GM21528 (cell line): Measurements from ENCODE around the gene CGB1.
"Not testable (repeated sequence)": the region's sequence is repeated elsewhere in the genome, so short reads cannot be mapped to it uniquely, and the experiment has no call there.

Experiments used
- ATAC-seq: cut with Tn5 transposase; IDR thresholded peaks from one replicate; pipeline ENCODE4 v1.9.1; 2021; ENCODE audit warnings: mild to moderate bottlenecking, moderate library complexity; ENCODE audit not compliant: unreplicated experiment, low FRiP score

CGB1 gene

DNA sequence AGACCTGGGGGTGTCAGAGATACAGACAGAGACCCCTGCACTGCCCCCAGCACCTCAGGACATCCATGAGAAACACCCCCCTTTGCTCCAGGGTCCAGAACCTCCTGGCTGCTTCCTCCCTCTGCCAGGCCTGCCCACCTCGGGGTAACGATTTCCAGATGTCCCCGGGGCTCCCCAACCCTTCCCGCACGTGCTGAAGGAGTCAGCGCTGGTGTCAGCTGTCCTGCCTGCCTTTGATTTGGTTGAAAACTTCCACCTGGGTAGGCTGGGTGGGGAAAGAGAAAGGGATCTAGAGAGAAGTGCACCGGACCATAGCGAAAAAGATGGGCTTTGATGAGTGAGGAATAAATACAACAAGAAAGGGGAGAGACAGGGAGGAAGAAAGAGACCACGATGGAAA lies 22.4 kb upstream of the CGB1 start:
- no peak for ATAC-seq

DNA sequence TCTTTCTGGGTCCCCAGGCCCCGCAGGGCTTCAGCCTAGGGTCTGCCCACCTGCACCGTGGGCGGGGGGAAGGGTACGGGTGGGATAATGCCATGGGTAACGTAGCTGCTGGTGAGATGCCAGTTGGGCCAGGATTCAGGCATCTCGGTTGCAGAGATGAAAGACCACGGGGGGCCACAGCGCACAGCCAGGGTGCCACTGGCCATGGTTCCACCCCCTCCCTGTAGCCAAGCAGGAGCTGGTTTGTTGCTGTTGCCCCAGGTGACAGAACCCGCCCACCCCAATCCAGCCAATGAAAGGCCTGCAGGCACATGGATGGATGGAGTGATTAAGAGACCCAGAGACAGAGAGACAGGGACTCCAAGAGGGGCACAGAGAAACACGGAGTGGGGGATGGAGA lies 21.9 kb upstream of the CGB1 start:
- no peak for ATAC-seq

DNA sequence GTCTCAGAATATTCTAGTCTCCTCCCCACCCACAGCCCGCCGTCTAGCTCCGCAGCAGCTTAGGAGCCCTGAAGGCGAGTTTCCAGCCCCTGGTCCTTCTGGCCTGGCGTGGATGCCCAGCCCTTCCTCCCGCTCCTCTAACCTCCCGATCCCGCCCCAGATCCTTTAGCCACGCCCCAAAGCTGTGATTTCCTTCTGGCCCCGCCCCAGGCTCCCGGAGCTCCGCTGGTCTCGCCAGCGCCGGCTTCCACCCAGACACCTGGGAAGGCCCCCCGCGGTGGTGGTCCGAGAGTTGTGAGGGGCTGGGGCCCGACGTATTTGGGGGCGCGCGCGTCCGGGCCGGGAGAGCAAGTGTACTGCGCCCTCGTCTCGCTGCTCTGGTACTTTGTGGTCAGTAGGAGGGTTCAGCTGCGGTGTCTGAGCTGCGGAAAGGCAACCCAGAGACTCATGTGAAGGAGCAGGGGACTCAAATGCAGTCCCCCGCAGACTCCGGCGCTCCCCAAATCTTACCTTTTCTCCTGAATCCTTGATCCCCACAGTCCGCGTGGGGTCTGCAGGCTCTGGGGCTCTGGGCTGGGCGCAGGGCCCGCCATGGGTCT lies 21.0 kb upstream of the CGB1 start, which contains the start of gene CGB7:
CGB7 (minus strand) TSS at position 114 of the 599 bp plus-strand sequence. CDS start 2,374 bp downstream, outside the sequence.
- no peak for ATAC-seq

DNA sequence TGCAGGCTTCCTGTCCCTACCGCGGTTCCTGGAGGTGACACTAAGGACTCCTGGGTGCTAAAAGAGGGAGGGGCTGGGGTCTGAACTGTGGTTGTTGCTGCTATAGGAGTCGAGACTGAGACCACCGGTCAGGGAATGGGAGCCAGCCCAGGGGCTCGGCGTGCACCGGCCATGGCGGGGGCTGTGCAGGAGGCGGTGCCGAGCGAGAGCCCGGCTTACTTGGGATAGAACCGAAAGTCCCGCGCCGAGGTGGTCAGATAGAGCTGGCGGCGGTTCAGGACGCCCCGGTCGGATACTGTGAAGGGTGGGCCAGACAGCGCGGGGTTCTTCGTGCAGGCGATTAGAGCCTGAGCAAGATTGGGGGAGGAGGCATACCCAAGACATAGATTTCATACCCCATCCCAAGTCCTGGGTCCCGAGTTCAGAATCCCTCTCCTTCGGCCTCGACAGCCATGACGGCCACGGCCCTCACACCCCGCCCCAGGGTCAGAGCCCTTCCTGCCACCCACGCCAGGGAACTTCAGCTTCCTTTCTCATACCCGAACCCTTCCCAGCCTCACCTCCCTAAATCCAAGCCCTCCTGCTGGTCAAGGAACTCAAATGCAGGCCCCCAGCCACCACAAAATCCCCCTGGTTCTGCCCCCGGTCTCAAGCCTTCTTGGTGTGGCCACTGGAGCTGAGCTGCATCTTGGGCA lies 20.4 kb upstream of the CGB1 start:
- ATAC-seq = not testable (repeated sequence)

DNA sequence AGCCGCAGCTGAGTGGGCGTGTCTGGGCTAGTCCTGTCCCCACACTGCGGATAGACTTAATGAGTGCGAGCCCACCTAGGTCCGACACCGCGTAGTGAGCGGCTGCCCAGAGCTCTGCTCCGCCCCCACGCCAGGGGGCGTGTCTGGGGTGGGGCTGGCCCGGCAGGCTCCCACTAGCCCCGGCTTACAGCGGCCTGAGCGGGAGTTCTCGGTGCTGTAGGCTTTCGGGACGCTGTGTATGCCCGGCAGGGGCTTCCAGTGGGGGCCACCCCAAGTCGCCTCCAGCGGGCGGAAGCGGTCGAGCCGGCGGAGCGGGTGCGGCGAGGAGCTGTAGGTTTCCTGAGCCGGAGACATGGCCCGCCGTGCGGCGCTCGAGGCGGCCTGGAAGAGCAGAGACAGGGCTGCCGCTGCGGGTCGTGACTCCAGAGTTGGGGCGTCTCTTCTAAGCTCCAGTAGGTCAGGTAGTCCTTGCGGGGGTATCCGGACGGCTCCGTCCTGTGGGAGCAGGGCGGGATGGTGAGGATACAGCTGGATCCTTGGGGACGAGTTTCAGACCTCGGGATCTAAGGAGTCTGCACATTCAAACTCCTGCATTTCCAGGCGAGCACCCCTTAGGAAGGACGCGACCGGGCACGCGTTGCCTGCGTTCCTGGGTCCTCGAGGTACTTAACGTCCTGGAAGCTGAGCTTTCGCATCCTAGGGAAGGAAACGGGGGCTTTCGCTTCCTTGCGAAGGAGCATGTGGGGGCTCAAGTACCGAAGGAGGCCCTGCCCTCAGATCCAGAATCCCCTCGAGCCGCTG lies 19.6 kb upstream of the CGB1 start:
- no peak for ATAC-seq

DNA sequence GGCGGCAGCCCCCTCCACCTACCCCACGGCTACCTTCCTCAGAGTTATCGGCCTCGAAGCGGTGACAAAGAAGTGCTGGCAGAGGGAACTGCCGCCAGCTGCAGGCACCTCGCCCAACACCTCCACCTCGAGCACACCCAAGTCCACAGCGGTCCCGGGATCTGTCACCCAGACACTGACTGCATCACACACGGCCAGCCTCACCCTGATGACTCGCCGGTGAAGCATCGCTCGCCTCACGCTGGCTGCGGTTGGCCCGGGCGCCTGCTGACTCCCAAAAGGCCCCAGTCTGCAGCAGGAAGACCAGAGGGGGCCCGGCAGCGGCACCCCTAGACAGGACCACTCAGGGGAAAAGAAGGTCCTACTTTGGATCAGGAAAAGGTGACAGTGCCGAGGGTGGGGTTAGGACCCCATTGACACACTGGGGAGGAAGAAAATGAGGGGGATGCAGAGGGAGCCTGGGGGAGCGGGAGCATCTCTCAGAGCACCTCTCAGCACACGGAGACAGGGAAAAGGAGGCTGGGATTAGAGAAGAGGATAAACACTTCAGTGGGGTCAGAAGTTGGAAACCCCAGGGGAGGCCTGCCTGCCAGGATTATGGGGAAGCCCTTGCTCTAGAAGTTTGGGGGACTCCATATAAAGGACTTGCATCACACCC lies 13.8 kb upstream of the CGB1 start:
- not testable (repeated sequence) for ATAC-seq

DNA sequence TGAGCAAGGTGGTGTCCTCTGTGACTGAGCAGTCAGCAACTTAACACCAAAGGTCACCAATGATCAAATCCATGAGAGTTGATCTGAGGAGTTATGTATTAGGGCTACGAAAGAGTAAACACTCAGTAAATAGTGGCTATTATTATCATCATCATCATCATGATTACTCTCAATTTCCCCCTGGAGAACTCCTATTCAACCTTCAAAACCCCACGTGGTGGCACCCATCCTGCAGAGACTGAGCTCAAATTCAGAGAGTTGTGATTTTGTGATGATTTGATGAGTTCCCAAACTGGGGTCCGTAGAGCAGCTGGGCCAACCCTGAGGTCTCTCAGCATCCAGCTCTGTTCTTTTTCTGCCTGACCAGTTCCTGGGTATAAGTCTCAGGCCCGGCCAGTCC lies 13.1 kb upstream of the CGB1 start:
- not testable (repeated sequence) for ATAC-seq

DNA sequence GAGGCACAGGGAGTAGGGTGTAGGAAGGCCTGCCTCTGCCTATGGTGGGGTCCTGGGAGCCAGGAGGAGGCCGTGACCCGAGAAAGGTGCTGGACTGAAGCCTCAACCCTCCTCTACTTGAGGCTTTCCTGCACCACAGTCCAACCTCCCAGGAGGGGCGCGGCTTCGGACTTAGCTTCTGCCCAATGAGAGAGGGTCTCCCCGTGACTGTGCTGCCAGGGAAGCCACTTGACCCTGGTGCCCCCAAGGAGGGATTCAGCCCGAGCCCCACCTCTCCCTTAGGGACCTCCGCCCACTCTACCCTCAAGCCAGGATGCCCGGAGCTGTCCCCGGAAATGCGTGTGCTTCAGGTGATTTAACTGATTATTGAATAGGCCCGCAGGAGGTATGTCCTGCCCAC lies 12.3 kb upstream of the CGB1 start, which contains the start of gene CGB8:
CGB8 (minus strand) TSS at position 101 of the 400 bp plus-strand sequence. CDS start 372 bp downstream, outside the sequence.
- not testable (repeated sequence) for ATAC-seq

DNA sequence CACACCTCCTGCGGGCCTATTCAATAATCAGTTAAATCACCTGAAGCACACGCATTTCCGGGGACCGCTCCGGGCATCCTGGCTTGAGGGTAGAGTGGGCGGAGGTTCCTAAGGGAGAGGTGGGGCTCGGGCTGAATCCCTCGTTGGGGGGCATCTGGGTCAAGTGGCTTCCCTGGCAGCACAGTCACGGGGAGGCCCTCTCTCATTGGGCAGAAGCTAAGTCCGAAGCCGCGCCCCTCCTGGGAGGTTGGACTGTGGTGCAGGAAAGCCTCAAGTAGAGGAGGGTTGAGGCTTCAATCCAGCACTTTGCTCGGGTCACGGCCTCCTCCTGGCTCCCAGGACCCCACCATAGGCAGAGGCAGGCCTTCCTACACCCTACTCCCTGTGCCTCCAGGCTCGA lies 6.9 kb upstream of the CGB1 start, which contains the start of gene CGB5:
CGB5 (plus strand) TSS at position 301 of the 400 bp plus-strand sequence. CDS start 362 bp downstream, outside the sequence.
- ATAC-seq = not testable (repeated sequence)

DNA sequence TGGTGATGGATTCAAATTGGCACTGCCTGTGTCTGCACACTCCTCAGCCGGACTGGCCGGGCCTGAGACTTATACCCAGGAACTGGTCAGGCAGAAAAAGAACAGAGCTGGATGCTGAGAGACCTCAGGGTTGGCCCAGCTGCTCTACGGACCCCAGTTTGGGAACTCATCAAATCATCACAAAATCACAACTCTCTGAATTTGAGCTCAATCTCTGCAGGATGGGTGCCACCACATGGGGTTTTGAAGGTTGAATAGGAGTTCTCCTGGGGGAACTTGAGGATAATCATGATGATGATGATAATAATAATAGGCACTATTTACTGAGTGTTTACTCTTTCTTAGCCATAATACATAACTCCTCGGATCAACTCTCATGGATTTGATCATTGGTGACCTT lies 6.0 kb upstream of the CGB1 start:
- ATAC-seq = not testable (repeated sequence)

DNA sequence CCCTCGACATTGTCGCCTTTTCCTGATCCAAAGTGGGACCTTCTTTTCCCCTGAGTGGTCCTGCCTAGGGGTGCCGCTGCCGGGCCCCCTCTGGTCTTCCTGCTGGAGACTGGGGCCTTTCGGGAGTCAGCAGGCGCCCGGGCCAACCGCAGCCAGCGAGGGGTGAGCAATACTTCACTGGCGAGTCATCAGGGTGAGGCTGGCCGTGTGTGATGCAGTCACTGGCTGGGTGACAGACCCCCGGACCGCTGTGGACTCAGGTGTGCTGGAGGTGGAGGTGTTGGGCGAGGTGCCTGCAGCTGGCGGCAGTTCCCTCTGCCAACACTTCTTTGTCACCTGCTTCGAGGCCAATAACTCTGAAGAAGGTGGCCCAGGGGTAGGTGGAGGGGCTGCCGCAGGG lies 5.5 kb upstream of the CGB1 start:
- ATAC-seq = no peak

DNA sequence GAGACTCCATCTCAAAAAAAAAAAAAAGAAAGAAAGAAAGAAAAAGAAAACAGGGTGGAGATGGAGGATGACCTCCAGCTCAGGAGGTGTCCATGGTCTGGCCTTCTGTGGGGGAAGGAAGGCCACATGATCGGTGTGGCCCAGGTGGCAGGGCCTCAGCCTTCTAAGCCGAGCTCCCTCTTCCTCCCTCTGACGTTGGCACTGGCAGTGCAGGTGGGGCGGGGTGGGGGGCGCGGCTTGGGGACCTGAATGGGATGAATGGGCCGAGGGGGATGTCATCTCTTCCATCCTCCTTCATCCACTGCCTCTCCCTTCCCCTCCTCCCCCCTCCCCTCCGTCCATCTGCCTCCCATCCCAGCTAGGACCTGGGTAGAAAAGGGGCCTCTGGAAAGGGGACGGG lies 3.0 kb upstream of the CGB1 start:
- ATAC-seq = not testable (repeated sequence)

DNA sequence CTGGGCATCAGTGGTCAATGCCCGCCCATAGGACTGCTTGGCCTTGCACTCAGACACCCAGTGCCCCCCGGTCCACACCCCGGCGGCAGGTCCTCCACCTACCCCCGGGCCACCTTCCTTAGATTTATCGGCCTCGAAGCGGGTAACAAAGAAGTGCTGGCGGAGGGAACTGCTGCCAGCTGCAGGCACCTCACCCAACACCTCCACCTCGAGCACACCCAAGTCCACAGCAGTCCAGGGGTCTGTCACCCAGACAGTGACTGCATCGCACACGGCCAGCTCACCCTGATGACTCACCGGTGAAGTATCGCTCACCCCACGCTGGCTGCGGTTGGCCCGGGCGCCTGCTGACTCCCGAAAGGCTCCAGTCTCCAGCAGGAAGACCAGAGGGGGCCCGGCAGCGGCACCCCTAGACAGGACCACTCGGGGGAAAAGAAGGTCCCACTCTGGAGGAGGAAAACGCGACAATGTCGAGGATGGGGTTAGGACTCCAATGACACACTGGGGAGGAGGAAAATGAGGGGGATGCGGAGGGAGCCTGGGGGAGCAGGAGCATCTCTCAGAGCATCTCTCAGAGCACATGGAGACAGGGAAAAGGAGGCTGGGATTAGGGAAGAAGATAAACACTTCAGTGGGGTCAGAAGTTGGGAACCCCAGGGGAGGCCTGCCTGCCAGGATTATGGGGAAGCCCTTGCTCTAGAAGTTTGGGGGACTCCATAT lies 2.0 kb upstream of the CGB1 start:
- ATAC-seq = not testable (repeated sequence)

DNA sequence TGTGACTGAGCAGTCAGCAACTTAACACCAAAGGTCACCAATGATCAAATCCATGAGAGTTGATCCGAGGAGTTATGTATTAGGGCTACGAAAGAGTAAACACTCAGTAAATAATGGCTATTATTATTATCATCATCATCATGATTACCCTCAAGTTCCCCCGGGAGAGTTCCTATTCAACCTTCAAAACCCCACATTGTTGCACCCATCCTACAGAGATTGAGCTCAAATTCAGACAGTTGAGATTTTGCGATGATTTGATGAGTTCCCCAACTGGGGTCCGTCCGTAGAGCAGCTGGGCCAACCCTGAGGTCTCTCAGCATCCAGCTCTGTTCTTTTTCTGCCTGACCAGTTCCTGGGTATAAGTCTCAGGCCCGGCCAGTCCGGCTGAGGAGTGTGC lies 1.4 kb upstream of the CGB1 start:
- not testable (repeated sequence) for ATAC-seq

DNA sequence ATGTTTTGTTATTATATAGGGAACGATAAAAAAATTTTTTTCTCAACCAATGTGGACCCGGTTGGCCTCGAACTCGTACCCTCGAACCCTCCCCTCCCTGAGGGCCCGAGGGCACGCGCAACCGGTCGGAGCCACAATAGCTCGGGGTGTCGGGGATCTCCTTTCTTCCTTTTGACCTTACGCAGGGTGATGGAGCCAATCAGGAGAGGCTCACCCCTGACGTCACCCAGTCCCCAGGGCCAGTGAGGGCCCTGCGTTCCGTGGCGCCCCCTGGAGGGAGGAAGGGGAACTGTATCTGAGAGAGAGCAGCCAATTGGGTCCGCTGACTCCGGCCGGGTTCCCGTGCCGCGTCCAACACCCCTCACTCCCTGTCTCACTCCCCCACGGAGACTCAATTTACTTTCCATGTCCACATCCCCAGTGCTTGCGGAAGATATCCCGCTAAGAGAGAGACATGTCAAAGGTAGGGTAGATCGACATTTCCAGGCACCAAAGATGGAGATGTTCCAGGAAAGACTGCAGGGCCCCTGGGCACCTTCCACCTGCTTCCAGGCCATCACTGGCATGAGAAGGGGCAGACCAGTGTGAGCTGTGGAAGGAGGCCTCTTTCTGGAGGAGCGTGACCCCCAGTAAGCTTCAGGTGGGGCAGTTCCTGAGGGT lies 4.9 kb downstream of the CGB1 start, which contains the start of gene CGB2:
CGB2 (plus strand) TSS at position 249 of the 660 bp plus-strand sequence; CDS start at position 455, 206 bp downstream.
- ATAC-seq = not testable (repeated sequence)

DNA sequence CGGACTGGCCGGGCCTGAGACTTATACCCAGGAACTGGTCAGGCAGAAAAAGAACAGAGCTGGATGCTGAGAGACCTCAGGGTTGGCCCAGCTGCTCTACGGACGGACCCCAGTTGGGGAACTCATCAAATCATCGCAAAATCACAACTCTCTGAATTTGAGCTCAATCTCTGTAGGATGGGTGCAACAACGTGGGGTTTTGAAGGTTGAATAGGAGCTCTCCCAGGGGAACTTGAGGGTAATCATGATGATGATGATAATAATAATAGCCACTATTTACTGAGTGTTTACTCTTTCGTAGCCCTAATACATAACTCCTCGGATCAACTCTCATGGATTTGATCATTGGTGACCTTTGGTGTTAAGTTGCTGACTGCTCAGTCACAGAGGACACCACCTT lies 6.4 kb downstream of the CGB1 start:
- not testable (repeated sequence) for ATAC-seq

DNA sequence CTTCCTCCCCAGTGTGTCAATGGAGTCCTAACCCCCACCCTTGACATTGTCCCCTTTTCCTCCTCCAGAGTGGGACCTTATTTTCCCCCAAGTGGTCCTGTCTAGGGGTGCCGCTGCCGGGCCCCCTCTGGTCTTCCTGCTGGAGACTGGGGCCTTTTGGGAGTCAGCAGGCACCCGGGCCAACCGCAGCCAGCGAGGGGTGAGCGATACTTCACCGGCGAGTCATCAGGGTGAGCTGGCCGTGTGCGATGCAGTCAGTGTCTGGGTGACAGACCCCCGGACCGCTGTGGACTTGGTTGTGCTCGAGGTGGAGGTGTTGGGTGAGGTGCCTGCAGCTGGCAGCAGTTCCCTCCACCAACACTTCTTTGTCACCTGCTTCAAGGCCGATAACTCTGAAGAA lies 6.9 kb downstream of the CGB1 start:
- not testable (repeated sequence) for ATAC-seq

DNA sequence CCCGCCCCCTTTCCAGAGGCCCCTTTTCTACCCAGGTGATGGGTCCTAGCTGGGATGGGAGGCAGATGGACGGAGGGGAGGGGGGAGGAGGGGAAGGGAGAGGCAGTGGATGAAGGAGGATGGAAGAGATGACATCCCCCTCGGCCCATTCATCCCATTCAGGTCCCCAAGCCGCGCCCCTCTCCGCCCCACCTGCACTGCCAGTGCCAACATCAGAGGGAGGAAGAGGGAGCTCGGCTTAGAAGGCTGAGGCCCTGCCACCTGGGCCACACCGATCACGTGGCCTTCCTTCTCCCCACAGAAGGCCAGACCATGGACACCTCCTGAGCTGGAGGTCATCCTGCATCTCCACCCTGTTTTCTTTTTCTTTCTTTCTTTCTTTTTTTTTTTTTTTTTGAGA lies 8.0 kb downstream of the CGB1 start:
- ATAC-seq = not testable (repeated sequence)

DNA sequence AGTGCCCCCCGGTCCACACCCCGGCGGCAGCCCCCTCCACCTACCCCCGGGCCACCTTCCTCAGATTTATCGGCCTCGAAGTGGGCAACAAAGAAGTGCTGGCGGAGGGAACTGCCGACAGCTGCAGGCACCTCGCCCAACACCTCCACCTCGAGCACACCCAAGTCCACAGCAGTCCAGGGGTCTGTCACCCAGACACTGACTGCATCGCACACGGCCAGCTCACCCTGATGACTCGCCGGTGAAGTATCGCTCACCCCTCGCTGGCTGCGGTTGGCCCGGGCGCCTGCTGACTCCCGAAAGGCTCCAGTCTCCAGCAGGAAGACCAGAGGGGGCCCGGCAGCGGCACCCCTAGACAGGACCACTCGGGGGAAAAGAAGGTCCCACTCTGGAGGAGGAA lies 11.1 kb downstream of the CGB1 start:
- not testable (repeated sequence) for ATAC-seq
